Occipital lobe (tissue), 2 donors: ENCODE data around the gene DHRS9. TPM values are rescaled to one million over a fixed set of nuclear protein-coding genes. Genes with fewer than 3 reads are reported as not detected.

Source experiments
- DNase-seq: peaks from one replicate; lab custom pipeline; 2025; lab: John Stamatoyannopoulos, UW
- total RNA-seq: library from RNA; depleted of rRNA; stranded (reverse); fragments of >200 nt; gene quantifications from one replicate; pipeline ENCODE4 v1.2.3, GENCODE V29; 2014

The DHRS9 gene
- total RNA-seq, 1 donor from 2014 or later: 0.94 TPM

DNA sequence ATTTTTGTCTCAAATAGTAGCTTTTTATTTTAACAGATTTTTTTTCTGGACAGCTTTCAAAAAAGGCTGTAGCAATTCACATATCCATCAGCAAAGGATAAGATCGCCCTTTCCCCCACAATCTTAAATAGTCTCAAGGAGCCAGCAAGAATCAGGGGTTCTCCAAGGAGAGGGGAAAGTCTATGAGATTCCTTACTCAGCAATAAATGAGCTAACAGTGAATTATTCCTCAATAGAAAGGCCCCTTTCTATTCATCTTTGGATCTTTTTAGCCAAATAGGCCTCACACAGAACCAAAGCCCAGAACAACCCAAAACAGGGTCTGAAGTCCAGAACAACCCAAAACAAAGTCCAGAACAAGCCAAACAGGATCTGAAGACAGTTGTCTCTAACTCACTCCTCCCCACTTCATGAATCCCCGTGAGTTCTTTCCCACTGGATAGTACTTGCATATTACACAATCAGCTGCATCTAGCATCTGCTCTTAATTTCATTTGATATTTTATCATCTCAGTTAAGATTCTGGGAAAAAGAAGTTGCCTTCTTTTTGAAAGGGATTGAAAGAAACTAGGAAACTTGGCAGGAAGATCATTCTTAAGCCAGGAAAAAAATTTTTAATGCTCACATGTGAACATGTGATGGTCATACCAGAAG, 3.4 kb upstream of the DHRS9 start:
- DNase-seq: no peak

DNA sequence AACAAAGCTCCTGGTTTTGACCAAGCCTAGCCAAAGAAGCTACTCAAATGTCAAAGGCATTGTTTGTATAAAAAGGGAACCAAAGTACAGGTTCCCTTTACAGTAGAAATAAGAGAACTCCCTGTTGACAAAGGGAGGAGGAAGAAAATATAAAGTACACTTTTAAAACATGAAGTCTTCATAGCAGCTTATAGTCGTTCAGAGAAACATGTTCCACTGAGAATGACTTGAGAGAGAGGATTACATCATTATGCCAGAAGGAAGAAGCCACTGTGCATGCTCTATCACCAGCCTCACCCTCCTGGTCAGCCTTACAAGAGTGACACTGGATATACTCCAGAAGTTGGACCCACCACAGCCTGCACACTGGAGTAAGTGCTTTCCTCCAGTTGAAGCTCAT, 2.5 kb upstream of the DHRS9 start:
- no peak for DNase-seq

DNA sequence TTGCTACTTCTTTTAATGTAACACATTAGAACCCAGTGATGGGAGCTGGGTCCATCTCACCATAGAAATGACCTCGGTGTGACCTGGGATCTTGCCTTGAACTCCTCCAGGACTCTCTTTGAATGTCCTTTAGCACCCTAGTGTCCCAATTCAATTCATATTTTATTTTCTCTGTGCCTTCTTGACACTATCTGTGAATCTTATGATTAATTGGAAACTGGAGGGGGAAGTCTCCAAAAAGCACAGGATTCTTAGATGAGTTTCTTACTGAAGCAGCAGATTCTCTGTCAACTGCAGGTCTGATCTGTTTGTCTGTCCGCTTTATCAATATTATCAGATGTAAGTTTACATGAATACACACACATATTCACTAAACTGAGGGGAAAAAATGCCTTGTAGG, 470 bp downstream of the DHRS9 start:
- DNase-seq: no peak

DNA sequence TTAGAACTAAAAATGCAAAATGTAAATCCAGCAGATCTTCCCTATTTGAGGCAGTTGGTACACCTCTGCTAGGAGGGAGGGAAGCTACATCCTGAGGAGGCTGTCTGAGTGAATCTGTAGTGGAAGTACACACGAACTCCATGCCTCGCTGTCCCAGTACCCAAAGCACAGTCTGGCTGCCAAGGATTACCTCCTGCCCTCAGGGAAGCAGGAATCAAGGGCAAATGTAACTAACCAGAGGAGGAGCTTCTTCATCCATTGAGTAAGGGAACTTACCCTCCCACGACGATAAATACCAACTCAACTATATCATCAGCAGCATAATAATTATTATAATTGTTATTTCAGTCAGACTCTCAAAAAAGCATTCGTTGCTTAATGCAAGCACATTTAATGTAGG, 2.1 kb downstream of the DHRS9 start:
- no peak for DNase-seq

DNA sequence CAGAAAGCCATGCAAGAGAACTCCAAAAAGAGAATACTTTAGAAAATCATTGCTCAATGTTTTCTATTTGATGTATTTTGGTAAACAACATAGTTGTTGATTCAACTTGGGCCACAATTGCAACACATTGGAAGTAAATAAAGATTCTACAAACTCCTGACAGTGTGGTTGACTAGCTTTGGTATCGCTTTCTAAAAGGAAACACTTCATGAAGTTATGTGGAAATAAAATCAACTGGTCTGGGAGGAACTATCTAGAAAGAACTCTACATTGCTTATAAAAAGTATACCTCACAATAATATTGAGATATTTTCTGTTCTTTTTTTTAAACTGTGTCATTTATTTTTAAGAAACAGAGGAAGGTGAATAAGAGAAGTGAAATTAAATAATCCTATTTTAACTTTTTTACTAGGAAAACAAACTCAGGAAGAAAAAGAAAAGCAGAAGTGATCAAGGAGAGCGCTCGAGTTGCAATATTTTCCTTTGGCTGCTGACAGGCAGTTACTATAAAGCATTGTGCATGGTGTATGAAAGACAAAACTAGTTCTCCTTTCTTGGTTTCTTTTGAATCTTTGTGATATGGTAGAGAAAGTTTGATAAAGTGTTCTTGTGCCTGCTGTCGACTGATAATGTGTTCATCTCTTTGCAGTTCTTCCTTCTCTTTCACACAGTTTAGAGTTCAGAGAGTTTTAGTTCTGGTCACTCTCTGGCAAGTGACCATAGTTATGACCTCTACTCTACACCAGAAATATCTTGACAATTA, 3.0 kb downstream of the DHRS9 start:
- no peak for DNase-seq

DNA sequence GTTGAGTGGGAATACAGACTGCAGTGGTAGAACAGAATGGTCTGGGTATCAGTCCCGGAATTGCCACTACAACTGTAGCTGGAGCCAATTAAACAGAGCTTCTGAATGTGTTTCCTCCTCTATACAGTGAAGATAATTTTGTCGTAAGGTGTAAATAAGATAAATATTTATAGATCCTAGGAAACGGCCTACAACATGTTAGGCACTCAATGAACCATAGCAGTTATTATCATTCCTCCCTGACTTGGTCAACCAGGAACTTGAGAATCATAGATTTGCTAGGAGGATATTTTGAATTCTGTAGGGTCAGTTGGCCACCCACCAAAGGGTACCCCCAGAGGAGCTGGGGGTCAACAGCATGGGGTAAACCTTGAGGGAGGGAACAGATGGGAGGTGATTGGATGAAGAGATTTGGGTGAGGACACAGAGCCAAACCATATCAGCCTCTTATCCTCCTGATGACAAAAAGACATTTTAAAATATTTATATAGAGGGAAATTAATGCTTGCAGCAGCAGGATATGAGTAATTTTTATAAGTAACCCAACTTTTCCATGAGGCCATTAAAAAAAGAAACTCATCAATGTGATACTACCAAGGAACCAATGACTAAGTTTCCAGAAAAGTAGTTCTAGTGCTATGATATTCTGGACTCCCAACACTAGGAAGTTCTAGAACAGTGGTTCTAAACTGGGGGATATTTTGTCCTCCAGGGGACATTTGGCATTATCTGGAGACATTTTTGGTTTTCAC, 4.0 kb downstream of the DHRS9 start:
- no peak for DNase-seq

DNA sequence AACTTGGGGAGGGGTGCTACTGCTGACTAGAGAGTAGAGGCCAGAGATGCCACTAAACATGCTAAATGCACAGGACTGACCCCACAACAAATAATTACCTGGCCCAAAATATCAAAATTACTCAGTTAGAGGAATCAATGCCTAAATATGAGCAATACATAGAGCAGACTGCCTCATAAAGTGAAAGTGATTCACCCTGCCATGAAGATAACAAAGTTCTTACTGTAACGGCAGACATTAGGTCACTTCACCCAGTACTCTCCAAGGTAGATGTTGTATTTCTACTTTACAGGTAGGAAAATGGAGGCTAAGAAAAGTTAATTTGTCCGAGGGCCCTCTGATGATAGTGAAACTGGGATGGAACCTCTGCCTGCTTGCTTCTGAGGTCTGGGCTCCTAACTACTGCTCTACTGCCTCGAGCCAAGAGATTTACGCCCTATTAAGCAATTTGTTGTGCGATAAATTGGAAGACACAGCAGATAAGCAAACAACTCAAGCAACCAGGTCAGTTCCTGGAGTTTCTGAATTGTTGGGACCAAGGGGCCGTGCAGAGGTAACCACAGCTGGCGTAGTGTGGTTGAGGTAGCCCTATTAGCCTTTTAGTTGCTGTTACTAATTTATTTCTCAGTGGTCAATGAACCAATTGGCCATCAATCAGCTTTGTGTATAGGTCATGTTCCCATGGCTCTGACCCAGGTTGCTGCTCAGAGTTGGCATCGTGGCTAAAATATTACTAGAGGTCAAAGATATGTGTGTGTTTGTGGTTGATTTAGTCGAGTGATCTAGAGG, 4.8 kb downstream of the DHRS9 start:
- DNase-seq: no peak

DNA sequence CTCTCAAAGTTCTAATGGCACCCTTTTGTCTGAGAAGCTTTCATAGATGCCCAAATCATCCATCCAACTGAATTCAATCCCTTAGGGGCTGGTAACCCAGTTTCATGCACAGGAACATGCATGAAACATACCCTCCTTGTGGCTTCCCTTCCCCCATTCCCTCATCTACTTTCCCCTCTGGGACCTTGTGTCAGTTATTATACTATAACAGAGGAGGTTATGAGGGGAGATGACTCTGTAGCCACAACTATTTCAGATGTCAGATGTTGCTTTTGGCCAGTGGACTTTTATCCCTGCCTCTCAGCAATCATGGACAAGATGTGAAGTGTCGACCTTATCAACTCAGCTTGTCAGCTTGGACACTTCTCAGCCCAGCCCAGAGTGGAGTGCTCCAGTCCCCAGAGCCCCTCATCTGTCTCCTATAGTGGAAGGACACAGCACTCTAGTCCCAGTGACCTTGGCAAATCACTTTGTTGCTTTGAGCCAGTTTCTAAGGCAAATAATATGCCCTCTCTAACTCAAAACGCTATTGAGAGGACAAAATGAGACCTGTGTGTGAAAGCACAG, 8.4 kb downstream of the DHRS9 start:
- DNase-seq: no peak

DNA sequence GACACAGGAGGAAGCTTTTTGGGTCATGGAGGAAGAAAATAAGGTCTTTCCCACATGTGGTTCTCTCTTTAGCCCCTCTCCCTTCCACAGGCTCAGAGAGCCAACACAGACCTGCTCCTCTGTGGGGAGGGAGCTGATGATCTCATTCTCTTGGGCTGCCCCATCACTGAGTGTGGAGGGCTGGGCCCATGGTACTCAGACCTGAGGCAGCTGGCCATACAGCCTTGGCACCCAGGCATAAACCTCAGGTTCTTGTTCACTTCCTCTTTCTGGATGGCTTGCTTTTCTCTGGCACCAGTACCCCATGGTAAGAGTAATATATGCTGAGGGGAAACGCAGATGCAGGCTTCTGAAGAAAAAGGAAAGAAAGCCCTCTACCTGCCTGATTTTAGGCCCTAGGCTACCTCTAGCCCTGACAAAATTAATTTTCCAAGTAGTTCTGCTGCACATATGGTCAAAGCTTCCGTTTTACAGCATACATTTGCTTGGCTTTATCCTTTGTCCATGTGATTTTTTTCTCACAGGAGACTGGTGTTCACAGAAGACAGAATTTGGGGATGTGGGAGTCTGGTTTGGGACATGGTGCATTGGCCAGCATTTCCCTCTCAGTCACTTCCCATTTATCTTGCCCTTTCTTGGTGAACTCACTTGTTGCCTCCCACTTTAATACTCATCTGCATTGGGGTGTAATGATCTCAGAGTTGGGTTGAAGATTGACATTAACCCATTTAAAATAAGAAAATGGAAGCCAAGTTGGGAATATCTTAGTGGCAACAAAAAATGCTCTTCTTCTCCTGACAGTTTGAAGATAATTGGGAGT, 11.1 kb downstream of the DHRS9 start:
- DNase-seq: no peak

DNA sequence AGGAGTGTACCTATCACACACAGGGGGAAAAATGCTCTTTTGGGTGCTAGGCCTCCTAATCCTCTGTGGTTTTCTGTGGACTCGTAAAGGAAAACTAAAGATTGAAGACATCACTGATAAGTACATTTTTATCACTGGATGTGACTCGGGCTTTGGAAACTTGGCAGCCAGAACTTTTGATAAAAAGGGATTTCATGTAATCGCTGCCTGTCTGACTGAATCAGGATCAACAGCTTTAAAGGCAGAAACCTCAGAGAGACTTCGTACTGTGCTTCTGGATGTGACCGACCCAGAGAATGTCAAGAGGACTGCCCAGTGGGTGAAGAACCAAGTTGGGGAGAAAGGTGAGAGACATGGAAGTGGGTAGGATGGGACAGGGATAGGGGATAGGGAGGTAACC, 12.2 kb downstream of the DHRS9 start:
- no peak for DNase-seq

DNA sequence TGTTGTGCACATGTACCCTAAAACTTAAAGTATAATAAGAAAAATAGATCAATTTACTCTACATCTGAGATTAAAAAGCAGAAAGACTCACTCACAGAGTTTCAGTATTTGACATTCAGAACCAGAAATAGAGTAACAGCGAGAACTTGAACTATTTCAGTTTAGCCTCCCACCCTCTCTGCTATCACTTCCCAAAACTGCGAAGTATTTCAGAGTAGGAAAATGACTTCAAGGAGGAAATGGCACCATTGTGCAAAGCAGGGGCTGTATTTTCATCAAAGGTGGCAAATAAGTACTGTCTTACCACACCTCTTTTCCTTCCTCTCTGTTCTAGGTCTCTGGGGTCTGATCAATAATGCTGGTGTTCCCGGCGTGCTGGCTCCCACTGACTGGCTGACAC, 13.6 kb downstream of the DHRS9 start:
- DNase-seq: no peak

DNA sequence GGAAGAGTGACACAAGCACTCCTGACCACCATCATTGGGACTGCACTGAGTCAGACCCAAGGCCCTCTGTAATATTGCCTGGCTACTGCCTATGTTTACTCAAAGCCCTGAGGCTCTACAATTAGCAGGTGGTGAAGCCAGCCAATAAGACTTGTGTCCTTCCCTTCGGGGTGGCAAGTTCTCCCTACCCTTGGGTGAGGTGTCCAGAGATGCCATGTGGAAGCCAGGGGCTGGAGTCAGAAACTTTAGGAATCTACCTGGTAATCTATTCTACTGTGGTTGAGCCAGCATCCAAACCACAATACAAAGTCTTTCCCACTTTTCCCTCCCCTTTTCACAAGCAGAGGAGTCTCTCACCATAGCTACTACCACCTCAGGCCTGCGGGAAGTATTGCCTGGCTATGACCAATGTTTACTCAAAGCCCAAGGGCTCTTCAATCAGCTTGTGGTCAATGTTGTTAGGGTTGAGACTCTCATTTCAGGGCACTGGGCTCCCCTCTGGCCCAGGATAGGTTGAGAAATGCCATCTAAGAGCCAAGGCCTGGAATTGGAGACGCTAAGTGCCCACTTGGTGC, 17.6 kb downstream of the DHRS9 start:
- DNase-seq: no peak

DNA sequence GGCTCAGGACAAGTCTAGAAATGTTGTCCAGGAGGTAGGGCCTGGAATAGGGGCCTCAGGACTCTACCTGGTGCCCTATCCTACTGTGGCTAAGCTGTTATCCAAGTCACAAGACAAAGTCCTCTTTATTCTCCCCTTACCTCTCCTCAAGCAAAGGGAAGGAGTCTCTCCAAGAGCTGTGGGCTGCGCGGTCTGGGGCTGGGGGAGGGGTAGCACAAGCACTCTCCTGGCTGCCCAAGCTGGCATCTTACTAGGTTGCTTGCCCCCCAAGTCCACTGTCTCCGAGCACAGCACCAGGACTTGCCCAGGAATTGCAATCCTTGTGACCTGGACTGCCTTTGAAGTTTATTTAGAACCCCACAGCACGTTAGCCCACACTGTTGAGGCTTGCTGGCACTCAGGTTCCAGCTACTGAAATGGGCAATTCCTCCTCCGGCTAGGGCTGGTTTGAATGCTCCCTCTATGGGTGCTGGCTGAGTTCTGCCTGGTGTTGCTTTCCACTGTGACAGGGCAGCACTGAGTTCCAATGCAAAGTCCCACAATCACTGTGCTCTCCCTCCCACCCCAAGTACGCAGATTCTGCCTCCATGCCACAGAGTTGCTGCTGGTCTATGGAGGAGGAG, 18.5 kb downstream of the DHRS9 start:
- no peak for DNase-seq

DNA sequence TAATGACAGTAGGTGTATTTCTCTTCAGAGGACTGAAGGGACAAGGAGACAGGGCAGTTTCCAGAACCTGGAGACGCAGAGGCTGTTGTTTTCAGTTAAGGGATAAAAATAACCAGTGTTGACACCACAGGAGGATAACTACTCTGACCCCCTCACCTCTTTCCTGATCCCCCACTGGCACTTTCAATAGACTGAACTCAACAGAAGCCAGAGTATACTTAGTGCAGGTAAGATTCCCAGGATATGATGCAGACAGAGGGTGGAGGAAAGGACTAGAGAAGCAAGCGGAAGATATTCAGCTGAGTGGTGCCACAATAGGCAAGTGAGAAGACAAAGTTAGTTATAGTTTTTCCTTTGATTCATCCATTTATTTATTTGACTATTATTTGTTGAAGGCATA, 19.8 kb downstream of the DHRS9 start:
- no peak for DNase-seq

DNA sequence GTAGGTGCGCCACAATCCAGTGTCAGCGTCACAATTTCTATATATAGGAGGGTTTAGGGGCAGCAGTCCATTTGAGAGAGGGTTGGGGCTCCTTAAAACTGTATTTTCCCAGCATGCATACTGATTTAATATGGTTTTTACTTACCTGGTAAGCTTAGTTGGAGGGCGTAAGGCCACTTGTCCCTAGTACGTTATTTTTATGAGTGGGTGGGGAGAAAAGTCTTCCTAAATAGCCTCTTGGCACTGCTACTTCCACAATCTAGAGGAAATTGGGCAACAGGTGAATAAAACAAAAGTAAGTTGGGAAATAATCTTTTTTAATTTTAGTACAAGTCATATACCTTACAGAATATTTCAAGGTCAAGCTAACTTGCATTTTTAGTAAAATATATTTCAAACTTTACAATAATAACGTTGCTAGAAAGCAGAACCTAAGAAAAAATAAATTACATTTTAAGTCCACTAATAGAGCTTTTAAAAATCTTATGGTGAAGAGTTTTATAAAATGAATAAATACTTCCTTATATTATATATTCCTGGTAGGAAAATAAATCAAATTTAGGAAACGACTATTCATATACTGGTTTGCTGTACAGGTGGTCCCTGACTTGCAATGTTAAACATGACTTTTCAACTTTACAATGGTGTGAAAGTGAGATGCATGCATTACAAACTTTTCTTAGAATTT, 20.9 kb downstream of the DHRS9 start:
- no peak for DNase-seq

DNA sequence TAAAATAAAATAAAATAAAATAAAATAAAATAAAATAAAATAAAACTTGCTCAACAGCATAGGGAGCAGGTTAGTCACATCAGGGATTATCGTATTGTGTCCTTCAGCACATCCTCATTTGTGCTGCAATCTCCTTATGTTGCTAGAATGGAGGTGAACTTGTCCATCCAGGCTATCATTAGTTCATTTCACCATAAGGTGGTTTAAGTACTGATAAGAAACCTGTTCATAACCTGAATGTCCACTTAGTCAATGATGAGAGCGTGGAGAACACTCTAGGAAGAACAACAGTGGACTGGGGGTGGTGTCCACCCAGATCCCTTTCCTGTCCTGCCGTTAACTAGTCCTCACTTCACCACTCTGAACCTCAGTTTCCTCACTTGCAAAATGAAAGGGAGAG, 21.9 kb downstream of the DHRS9 start:
- no peak for DNase-seq

DNA sequence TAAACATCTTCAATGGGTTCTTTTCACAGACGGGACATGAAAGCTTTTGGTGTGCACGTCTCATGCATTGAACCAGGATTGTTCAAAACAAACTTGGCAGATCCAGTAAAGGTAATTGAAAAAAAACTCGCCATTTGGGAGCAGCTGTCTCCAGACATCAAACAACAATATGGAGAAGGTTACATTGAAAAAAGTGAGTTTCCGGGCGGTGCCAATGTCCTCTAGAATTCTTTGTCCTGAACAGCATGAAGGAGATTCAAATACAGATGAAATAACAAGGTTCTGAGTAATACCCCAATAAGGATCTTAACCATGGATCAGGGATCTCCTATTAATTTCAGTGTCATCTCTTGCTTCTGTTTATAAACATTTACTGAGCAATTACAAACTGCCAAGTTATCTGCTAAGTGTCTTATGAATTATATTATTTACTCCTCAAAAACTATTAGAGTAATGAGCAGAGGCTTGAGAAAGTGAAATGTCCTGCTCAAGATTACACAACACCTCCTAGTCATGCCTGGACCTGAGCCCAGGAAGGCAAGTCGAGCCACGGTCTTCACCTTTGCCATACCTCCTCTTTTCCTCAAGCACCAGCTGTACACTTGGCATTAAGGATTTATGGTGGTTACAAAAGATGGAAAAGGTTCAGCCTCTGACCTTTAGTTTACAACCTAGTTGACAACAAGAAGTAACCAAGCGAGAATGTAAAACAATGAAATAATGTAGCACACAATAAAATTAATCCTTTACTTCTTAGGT, 22.6 kb downstream of the DHRS9 start:
- no peak for DNase-seq

DNA sequence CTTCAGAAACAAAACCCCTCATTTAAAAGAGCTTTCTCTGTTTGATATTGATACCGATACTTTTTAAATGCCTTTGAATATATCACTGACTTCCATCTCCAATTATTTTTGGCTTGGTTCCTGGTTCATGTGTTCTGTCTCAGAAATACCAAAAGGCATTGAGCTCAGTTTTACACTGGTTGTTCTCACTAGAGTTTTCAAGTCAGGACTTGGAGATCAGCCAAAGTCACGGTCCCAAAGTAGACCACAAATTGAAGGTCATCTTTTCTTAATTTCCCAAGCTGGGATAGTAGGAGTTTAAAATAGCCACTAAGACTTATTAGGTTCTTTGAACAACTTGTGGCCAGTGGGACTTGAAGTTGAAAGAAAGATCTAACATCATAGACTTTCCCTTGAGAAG, 24.2 kb downstream of the DHRS9 start:
- DNase-seq: no peak
